Stimulated activated CD4-positive, alpha-beta T cell treated with anti-CD3 and anti-CD28 coated beads, Interleukin-15, amount 100 ng/mL, for 1 hour (primary cell): ENCODE data around the gene SPDL1.
A peak's percentile ranks its signal among the peaks of the same experiment; 100 is the strongest.

Source experiments
- DNase-seq, 2 donors: peaks; one replicate each; pipeline ENCODE4 v3.0.0-alpha.2; 2020; ENCODE audit warnings: low read depth in 1 of 2, low spot score in 1 of 2

The SPDL1 gene, protein sequence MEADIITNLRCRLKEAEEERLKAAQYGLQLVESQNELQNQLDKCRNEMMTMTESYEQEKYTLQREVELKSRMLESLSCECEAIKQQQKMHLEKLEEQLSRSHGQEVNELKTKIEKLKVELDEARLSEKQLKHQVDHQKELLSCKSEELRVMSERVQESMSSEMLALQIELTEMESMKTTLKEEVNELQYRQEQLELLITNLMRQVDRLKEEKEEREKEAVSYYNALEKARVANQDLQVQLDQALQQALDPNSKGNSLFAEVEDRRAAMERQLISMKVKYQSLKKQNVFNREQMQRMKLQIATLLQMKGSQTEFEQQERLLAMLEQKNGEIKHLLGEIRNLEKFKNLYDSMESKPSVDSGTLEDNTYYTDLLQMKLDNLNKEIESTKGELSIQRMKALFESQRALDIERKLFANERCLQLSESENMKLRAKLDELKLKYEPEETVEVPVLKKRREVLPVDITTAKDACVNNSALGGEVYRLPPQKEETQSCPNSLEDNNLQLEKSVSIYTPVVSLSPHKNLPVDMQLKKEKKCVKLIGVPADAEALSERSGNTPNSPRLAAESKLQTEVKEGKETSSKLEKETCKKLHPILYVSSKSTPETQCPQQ

DNA sequence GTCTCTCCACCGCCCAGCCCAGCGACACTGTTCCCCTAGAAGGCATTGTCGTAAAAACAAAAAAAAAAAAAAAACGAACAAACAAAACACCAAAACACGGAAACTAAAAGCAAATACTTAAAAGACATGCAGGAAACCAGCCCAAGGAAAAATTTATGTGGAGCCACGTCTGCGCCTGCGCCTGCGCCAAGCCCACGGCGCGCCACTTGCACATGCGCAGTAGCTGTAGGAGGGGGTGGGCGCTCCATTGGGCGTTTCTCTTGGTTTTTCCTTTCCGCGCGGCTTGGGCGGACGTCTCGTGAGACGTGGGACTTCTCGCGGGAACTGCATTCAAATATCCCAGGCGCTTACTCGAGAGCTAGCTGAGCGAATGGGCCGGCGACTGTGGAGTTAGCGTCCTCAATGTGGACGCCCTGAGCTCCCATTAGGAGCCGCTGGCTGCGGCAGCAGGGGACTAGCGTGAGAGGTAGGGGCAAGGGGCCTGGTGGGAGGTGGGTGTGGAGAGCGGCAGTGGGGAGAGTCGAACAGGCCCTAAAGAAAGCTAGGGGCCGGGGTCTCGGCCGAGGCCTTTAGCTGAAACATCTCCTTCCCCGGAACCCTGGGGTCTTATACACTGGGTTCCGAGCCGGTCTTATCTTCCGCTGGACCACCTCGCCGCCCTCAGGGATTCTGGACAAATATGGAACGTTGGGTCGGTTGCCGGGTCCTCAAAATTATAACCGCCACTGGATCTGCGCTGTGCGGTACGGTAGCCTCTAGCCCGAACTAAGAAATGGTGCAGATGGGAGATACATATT, at the start of gene SPDL1:
Gene SPDL1 (plus strand): TSS at position 350 of the 797 bp plus-strand sequence. CDS start 4,644 bp downstream, outside the sequence.
- peak; percentile 85 to 88 for DNase-seq

DNA sequence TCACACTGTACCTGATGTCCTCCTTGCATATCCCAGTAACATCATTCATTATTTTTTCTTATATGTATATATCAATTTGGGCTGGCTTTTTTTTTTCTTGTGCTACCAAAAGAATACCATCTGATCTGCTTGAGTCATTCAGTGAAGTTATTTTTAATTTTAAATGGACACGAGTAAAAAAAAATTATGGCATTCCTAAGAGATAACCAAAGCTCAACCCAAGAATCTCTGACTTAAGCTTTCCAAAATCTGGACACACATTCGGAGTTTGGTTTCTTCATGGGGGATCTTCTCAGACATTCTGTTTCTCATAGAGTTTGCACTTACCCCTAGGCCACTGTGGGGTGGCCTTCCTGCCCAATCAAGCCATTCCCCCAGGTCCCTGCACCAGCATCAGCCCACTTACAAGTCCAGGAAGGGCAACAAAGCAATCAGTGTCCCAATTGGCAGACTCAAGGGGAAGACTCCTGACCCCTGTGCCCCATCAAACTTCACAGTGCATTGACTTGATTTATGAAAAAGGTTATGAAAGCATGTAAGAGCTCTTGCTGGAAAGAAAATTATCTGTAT, 49.2 kb upstream of the SPDL1 start:
- DNase-seq, result no peak

DNA sequence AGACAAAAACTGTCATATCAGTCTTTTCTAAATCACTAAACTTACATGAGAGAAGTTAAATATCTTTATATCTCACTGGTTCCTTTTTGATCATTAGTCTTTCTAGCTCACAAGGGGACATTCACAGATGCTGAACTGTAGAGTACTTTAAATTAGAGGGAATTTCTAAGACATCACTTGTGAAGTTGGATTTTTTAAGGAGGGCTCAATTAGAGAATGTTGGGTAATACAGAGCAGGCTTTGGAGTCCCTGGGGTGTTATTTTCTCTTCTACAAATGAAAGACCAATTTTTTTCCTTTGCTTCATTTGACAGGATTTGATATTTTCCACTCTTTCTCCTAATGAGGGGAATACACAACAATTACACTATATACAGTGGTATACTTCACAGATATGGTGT, 48.6 kb upstream of the SPDL1 start:
- DNase-seq, result no peak

DNA sequence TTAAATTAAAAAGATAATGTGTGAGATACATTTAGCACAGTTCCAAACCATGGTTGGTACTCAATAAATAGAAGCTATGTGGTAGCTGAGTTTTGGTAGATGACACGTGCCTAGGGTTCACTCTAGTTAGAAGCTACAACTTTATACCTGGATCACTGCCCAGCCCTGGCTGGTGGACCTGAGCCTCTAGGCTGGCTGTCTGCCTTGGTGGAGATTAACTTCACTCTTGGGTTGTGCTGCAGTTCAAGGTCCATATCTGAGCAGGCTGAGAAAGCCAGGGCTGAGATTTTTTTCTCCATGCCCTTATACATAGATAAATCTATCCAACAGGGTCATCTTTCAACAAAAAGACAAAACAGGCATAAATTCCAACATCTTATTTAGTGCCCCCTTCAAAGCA, 44.6 kb upstream of the SPDL1 start:
- no peak for DNase-seq

DNA sequence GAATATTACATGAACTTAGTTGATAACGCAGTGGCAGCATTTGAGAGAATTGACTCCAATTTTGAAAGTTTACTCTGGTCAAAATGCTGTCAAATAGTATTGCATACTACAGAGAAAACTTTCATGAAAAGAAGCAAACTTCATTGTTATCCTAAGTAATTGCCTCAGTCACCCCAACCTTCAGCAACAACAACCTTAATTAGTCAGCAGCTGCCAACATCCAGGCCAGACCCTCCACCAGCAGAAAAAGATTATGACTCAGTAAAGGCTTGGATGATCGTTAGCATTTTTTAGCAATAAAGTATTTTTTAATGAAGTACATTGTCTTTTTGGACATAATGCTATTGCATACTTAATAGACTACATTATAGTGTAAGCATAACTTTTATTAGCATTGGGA, 40.8 kb upstream of the SPDL1 start:
- no peak for DNase-seq

DNA sequence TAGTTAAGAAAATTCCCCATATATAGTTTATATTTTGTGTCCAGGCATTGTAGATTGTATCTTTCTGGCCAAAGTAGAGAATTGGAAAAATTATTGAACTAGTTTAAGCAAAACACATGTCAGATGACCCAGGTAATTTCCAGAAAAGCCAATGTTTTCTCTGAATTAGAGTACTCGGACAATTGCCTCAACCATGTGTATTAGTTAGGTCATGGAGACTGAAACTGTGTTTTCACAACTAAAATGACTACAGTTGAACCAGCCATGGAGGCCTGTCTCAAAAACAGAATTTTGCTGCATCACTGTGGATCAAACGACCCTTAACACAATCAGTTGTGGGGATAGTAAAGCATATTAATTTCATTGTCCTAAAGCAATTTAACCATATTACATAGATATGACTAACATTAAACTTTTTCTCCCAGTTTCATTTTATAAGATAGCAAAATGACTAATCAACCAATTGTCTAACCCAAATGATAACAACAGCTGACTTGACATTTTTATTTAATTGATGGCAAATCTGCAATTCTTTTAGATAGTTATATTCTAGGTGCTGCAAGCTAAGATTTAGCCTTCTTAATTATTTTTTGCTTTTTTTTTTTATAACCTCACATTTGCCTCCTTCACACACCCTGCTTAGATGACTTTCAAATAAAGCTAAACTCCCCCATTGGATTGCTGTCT, 39.2 kb upstream of the SPDL1 start:
- DNase-seq, result no peak

DNA sequence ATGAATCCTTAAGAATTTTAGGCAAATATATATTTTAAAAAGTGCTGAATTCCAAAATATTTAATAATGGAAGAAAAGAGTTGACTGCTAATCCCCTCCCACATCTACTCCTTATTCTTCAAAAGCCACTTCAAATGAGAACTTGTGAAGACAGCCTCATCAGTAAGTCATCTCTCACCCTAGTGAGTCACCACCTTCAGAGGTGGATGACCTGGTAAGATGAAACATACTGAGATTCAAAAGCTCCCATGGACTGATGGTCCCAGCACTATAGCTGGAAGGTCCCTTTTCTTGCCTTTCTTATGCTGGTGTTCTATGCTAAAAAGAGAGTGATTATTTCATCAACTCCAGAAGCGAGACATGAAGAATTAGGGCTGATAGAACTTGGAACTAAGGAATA, 37.8 kb upstream of the SPDL1 start:
- DNase-seq, result no peak

DNA sequence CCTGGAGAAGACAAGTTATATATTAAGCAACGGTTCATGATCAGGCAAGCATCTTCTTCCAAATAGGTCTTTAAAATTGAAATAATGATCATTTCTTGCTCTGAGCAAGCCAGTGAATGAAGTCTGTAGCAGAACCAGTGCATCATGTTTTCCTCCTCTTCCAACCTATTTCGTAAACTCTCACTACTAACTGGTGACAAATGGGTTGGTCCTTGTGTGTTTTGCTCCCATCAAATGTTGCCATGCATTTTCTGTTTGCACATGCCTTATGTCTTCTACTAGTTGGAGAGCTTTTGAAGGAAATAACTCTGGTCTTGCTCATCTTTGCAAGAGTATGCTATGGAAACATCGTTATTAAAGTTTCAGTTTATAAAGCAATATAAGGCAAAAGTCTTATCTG, 37.2 kb upstream of the SPDL1 start:
- no peak for DNase-seq

DNA sequence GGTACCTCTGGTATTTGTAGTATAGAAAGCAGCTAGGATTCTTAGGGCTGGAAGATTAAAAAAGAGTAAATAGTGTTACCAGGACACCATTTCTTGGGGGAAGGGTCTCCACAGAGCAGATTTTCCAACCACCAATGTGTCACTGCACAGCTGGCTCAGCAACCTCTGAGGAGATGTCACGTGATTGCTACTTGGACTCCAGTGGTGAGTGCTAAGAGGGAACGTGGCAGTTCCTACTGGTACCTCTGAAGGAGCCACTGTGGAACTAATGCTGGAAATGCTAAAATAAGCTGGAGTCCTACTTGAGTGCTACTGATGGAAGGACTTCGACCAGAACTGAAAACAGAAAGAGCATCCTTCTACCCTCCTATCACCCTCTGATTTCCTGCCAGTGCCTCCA, 36.1 kb upstream of the SPDL1 start:
- no peak for DNase-seq

DNA sequence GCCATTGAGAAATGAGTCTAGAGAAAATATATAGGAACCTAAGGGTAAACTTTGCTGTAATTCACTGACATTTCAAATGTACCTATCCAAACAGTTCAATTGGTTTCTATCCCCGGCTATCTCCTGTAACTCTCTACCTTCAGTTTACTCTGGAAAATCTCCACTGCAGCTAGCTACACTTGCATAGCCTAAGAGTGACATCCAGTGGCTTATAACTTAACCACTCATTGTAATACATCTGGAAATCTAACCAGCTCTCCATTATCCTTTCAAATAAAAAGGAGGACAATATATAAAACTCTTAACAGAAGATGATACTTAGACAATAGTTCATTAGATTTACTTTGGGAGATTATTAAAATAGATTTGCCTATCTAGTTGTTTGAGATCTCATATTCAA, 35.3 kb upstream of the SPDL1 start:
- DNase-seq, result no peak

DNA sequence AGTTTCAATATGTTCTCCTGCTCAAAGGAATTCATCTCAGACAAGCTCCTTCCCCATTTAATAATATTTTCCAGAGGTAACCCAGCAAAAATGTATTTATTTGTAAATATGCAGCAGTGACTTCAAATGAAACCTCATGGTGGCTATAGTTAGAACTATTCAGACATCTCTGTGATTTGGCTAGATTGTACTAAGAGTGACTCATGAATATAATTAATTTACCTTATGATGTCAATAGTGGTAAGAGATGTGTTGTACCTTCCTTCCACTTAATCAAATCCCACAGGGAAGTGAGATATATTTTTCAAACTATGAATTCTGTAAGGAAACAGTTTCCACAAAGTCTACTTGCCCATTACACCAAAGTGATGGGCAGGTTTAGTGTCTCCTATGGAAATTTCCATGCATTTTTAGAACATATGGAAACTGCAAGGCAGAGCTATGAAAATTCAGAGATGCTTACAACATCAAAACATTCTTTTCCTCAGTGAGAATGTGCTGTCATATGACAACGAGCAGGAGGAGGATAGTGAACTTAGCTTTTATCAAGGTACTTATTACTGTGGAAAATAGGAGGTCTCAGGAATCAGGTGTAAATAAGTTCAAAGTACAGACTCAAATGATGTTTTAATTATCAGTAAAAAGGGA, 34.0 kb upstream of the SPDL1 start:
- no peak for DNase-seq

DNA sequence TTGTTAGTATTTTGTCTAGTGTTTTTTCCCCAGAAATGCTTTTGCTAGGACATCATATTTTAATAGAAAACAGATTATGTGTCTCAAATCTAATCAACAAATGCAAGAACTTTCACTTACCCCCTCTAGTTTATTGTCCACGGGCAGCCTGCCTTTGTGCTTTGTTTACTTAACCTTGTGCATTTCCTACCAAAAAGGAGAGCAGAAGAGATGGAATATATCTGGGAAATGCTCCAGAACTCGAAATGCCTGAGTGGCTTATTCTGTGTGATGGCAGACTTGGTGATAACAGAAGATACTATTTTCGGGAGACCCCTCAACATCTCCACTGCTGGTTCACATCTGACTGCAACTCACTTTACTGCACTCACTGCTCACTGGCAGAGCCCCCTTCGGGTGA, 33.3 kb upstream of the SPDL1 start:
- no peak for DNase-seq

DNA sequence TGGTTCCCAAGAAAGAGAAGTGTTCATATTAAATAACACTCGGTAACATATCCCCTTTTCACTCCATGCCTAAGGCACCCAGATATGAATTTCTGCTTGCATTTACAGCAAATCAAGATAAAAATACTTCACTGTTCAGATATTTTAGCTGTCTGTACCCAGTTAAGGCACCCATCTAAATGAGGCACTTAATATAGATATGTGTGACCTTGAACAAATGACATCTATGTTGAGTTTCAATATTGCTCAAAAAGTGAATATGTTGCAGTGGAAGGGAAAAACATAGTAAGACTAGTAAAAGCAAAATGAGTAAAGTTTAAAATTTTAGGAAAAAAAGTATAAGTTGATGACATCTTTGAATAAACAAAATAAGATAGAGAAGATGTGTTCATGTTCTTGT, 32.4 kb upstream of the SPDL1 start:
- DNase-seq, result no peak

DNA sequence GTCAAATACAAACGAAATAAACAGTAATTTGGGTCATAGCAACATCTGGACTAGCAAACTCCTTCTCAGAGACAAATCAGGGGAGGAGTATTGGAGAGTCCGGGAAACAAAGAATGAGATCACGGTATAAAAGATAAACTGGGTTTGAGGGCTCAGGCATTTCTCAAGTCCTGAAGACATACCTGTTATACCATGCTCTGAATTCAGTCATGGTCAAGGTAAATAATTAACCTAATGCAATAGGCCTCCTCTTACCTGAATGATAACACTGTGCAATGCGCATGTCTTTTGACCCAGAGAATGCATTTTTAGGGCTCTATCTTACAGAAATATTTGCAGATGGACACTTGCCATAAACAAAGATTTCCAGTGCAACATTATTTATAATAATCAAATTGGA, 31.9 kb upstream of the SPDL1 start:
- no peak for DNase-seq

DNA sequence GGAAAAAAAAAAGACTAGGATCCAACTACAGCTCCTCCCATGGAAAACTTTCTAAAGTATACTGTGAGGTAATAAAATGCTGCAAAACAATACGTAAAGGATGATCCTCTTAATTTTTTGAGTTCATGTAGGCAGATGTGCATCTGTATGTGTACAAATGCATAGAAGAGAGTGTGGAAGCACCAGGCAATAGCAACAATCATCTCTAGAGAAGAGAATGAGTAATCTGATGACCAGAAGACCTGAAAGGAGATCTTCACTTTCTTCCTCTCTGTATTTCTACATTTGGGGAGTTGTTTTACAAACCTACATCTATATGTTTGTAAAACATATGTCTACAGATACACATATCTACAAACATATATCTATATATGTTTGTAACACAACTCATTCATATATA, 29.3 kb upstream of the SPDL1 start:
- no peak for DNase-seq

DNA sequence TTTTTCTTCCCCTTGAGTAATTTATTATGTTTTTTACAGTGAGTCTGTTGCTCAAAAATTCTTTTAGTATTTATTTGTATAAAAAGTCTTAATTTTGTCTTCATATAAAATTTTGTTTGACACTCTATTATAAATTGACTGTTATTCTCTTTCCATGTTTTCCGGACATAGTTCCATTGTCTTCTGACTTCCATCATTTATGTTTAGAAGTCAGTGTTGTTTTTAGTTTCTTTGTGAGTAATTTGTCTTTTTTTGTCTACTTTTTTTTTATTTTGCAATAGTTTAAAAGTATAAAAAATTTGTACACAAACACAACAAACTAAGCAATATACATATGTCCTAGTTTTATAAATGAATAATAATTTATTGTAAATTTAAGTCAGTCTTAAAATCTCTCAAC, 25.7 kb upstream of the SPDL1 start:
- DNase-seq, result no peak

DNA sequence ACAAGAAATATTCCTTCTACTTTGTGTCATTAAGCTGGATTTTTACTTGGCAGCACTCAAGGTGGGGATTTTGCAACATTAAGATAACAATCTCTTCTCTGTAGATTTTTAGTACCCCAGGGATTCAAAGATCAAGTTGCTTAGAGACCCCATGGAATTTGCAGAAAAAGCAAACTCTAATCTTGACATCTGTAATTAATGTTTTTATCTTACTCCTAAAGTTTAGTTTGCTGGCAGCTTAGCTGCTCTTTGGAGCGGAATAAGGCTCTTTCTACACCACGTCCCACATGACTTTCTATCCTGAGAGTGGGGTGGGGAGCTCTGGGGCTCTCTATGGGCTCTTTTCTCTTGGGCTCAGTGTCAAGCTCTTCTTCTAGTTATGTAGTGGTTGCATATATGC, 21.7 kb upstream of the SPDL1 start:
- no peak for DNase-seq

DNA sequence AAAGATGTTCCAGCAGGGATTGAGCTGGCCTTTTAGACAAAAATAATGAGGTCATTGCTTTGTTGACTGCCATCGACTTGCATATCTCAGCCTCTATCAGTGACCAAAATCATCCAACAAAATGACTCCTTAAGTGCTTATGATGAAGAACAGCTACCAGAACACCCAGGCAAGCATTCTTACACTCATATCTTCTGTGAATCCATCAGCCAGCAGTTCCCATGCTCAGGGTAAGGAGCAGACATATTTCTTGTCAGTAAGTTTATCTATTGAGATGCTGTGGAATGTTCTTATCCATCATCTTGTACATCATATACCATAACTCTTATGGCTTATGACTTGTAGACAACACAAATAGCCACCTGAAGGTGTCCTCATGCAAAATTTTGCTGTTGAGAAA, 20.2 kb upstream of the SPDL1 start:
- no peak for DNase-seq

DNA sequence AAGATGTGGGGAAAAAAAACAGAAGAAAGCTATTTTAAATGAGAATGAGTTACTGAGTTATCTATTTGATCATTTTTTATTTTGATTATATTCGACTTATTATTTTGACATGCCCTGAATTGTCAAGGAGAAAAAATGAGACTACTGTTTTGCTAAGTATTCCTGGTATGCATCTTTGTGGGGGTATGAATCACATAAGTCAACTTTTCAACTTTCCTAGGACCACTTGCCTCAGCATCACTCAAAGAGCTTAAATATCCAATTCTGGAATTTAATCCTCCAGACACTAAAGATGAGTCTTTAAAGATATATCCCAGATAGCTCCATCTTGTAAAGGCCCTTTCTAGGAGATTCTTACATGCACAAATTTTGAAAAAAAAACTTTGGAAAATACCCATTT, 17.4 kb upstream of the SPDL1 start:
- DNase-seq, result no peak

DNA sequence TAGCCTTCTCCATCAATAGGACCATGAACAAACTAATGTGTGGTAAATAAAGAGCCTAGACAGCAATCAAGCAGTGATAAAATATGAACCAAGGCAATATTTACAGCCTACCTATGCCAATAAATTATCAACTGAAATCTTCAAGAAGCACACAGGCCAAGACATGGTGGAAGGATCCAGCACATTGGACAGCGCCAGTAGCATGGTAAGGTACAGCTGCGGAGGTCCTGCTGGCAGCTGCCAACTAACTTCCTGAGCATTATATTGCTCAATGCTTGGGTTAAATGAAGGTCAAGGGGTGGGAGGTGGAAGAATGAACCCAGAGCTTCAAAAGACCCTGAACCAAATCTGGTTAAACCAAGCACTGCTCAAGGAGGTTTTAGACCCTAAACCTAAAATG, 16.5 kb upstream of the SPDL1 start:
- DNase-seq, result no peak

DNA sequence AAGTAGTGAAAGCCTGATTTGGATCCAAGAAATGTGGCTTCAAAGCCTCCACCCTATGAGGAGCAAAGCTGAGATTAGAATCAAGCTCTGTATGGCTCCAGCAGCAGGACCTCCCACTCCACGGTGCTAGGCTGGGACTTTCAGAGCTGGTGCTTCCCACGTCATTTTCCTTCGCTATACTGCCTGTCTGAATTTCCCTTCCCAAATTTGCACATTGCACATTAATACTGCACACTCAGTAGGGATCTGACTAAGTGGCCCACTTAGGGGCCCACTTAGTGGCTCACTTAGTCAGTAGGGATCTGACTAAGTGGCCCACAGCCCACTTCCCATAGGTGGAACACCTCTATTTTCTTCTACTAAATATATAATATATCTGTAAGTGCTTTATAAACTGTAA, 14.1 kb upstream of the SPDL1 start:
- no peak for DNase-seq
